GM08714 (cell line): ENCODE results near the gene SRP54.
"Not testable (repeated sequence)": the region's sequence is repeated elsewhere in the genome, so short reads cannot be mapped to it uniquely, and the experiment has no call there.

Source experiments
- H3K4me3 ChIP-seq: fragments of 200-500 bp; sonication (Bioruptor generic); 2 replicates; pipeline ENCODE4 v1.5.1; 2014; ENCODE audit warnings: mild to moderate bottlenecking, low read length, inconsistent platforms
- ZNF274 ChIP-seq: IDR thresholded peaks from 2 replicates; pipeline ENCODE4 v1.6.1; 2012; ENCODE audit warnings: mild to moderate bottlenecking, low read depth, low read length

Gene SRP54

DNA sequence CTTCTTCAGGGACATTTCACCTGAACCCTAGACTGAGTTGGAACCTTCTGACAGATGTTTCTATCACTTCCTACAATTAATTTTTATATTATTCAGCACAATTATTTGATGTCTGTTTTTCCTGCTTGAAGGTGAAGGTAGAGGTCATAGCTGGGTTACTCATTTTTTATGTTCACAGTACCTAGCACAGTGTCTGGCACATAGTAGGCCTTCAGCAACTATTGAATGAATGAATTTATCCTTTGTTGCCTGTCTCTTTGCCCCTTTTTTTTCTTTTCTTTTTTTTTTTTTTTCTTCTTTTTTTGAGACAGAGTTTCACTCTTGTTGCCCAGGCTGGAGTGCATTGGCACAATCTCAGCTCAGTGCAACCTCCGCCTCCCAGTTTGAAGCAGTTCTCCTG, 33.8 kb downstream of the SRP54 start:
- no peak for TF ChIP-seq ZNF274
- H3K4me3 ChIP-seq = no peak overlapping the region

DNA sequence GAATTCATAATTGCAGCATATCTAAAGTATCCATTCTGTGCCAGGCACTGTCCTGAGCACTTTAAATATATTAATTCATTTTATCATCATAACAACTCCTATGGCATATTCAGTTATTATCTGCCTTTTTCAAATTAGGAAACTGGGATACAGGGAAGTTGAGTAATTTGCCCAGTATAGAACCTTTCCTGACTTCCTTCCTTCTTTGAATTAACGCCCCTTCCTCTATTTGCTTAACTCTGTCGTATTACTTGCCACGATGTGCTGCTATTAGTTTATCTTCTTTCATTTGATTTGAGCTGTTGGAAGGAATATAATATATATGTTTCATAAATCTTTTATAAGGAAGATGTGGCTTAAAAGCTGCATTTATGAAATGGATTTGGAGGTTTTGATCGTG, 37.9 kb downstream of the SRP54 start:
- no peak overlapping the region for H3K4me3 ChIP-seq
- no peak for TF ChIP-seq ZNF274

DNA sequence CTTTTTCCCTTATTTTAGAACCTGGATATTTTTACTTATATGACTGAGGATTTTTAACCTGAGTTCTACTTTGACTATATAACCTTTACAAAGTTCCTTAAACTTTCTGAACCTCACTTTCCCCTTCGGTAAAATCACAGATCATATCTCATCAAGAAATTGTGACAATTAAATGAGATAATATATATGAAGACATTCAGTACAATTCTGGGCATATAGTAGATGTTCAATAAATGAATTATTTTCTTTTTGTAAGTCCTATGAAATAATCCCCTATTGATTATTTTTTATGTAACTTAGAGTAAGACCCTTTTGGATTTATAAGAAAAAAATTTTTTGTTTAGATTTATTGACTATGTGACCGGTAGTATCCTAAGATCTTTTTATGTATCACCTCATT, 45.6 kb downstream of the SRP54 start:
- no peak overlapping the region for H3K4me3 ChIP-seq
- no peak for TF ChIP-seq ZNF274

DNA sequence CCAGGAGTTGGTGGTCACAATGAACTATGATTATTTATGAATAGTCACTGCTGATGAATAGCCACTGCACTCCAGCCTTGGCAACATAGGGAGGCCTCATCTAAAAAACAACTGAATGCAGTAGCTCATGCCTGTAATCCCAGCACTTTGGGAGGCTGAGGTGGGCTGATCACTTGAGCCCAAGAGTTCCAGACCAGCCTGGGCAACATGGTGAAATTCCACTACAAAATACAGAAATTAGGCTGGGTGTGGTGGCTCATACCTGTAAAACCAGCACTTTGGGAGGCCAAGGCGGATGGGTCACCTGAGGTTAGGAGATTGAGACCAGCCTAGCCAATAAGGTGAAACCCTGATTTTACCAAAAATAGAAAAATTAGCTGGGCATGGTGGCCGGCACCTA, 49.8 kb downstream of the SRP54 start:
- no peak overlapping the region for H3K4me3 ChIP-seq
- TF ChIP-seq ZNF274 = no peak

DNA sequence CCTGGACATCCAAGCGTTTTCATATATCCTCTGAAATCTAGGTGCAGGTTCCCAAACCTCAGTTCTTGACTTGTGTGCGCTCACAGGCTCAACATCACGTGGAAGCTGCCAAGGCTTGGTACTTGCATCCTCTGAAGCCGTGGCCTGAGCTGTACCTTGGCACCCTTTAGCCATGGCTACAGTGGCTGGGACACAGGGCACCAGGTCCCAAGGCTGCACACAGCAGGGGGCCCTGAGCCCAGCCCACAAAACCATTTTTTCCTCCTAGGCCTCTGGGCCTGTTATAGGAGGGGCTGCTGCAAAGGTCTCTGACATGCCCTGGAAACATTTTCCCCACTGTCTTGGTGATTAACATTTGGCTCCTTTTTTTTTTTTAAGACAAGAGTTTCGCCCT, 51.6 kb downstream of the SRP54 start:
- TF ChIP-seq ZNF274 = no peak
- H3K4me3 ChIP-seq = no peak overlapping the region

DNA sequence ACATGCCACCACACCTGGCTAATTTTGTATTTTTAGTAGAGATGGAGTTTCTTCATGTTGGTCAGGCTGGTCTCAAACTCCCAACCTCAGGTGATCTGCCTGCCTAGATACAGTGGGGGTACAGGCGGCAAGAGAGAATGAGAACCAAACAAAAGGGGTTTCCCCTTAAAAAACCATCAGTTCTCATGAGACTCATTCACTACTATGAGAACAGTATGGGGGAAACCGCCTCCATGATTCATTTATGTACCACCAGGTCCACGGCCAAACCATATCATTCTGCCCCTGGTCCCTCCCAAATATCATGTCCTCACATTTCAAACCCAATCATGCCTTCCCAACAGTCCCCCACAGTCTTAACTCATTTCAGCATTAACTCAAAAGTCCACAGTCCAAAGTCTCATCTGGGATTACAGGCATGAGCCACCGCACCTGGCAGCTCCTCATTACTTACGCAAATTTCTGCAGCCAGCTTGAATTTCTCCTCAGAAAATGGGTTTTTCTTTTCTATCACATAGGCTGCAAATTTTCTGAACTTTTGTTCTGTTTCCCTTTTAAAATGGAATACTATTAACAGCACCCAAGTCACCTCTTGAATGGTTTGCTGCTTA, 52.3 kb downstream of the SRP54 start:
- H3K4me3 ChIP-seq = not testable (repeated sequence)

DNA sequence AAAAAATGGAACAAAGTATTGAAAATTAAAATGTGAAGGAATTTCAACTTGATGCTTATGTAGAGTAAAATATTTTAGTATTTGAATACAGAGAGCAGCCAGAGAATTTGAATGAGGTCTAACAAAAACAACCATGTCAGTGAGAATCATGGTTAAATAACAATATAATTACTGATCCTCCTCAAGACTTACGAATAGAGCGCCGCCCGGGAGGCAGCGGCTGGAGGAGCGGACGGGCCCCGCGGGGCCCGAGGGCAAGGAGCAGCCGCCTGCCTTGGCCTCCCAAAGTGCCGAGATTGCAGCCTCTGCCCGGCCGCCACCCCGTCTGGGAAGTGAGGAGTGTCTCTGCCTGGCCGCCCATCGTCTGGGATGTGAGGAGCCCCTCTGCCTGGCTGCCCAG, 55.5 kb downstream of the SRP54 start:
- not testable (repeated sequence) for H3K4me3 ChIP-seq

DNA sequence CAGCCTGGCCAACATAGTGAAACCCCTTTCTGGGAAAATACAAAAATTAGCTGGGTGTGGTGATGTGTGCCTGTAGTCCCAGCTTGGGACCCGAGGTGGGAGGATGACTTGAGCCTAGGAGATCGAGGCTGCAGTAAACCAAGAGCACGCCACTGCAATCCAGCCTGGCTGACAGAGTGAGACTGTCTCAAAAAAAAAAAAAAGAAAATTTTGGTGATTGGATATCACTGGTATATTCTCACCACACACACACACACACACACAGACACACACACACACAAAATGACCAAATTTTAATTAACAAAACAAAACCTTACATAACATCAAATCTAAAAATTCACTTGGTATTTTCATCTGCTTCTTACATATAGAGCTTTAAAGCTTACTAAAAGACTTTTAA, 59.8 kb downstream of the SRP54 start:
- no peak overlapping the region for H3K4me3 ChIP-seq
- no peak for TF ChIP-seq ZNF274

DNA sequence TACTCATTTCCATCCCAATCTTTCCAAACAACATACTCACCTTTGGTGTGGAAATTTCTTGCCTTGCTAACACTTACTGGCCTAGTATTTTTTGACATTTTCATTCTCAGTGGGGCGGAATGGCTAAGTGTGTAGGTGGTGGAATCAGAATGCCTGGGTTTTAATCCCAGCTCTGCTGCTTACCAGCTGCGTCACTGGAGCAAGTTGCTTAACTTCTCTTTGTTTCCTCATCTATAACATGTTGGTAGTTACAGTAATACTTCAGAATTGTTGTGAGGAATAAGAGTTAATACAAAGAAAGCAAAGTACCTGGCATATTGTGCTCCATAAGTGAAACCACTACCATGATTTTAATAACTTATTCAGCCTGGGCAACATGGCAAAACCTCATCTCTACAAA, 60.3 kb downstream of the SRP54 start:
- no peak overlapping the region for H3K4me3 ChIP-seq
- TF ChIP-seq ZNF274 = no peak

DNA sequence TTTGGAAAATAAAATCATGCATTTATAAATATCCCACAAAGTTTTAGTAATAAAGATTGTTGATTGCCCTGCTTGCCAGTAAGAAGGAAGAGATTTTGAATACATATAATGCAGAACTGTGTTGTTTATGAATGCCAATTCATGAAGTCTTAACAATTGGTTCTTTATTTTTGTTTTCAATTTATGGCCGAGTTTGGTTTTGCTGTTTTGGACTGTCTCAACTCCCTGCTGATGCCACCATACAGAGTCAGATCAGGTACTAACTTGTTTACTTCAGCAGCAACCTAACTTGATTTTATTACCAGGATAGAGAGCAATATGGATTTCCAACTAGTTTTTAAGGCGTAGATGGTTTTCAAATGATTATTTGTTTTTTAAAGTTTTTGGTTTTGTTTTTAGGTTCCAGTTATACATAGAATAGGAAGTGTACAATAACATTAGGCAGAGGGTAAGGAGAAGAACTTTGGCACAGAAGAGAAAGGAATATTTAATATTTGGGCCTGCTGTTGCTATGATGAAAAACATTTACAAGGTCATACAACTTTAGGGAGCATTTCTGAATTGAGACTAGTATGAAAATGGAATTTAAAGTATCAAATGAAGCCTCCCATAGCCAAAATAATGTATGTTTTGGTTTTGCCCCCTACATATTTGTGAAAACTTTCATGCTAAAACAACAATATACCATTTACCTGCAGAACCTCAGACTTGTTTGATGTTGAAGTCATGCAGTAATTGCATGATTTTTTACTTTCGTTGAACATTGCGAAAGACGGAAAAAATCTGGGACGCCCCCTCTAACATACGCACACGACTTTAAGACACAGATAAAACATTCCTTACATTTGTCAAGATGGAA, 62.4 kb downstream of the SRP54 start:
- peak overlapping the region; percentile 97 for H3K4me3 ChIP-seq
- no peak for TF ChIP-seq ZNF274

DNA sequence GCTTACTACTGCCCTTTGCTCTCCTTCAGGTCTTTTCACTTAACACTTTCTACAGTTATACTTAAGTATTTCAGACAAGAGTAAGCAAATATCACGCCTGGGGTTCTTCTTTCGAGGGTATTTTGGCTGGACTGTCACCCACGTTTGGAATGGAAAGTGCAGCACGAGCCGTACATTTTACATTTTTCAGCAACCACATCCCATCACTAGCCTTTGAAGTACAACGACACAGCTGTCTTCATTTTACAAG, 62.9 kb downstream of the SRP54 start:
- H3K4me3 ChIP-seq = peak overlapping the region; percentile 97
- TF ChIP-seq ZNF274 = no peak

DNA sequence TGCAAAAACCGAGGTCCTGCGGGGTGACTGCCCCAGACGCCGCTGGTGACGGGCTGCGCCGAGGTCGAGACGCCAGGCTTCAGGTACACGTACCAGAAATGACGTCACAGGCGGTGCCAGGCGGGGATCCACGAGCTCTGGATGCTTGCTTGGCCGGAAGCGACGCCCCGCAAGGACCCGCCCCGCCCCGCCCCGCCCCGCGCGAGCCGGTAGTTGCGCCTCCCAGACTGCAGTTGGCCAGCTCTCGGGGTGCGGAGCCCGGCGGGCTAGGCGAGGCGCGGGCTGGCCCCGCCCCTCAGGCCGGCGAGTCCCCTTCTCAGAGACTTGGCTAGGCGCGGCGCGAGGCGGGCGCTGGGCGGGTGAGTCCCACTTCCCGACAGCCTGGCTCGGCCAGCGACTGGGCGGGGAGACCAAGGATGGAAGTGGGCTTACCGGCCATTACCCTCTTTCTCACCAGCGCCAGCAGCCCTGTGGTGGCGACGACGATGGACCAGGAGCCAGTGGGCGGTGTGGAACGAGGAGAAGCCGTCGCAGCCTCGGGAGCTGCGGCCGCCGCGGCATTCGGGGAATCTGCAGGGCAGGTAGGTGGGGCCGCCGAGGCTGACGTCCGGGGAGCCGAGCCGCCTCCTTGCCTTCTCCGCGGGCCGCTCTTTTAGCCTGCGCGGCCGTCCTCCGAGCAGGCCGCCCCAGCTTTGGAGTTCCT, 63.4 kb downstream of the SRP54 start, which contains the start of gene FAM177A1:
TSS of gene FAM177A1 (plus strand) at position 225 of the 703 bp plus-strand sequence. CDS start at position 417, 192 bp downstream.
- no peak for TF ChIP-seq ZNF274
- H3K4me3 ChIP-seq = peak within 1 kb of the TSS; percentile 97

DNA sequence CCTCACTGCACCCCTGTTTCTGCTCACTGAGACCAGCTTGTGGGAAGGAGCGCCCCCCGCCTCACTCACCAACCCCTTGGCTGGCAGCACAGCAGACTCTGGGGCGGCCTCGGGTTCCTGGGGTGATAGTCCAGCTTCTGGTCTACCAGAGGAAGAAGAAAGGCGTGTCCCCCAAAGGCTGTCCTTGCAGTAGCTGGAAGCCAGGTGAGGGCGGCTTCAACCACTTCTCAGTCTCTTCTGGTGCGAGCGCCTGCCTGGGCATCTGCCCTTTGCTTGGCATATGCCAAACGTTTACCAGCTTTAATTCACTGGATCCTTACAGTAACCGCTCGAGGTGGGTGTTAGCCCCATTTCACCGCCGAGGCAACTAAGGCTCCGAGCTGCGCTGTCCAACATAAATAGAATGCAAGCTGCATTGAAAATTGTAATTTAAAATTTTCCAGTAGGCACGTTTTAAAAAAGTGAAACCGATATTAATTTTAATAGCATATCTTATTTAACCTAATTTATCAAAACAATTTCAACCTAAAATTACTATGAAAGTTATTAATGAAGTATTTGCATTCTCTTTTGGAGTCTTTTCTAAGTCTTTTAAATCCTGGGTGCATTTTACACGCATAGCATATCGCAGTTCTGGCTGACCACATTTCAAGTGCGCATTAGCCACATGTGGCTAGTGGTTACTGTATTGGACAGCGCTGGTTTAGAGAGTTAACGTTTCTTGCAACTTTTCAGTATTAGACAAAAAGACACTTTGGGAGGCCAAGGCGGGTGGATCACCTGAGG, 64.2 kb downstream of the SRP54 start:
- TF ChIP-seq ZNF274 = no peak
- peak overlapping the region; percentile 68 for H3K4me3 ChIP-seq

DNA sequence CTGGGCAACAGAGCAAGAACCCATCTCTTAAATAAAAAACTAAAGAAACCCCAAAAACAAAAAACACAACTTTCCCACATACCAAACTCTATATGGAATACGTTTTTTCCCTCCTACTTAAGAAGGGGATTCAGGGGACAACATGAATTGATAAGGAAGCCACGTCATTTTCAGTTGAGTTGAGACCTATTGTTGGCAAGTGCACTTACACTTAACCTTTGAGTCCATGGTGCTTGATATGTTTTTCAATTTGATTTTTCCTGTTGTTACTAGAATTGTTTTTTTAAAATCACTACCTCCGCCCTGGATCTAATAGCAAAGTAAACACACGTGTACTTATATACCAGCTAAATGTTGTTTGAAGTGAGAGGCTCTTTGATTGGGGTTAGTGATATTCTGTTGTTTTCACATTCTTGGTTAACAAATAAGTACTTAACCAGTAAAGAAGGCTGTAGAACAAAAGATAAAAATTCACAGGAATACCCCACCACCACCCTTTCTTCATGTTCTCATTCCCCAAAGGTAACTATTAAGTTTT, 65.3 kb downstream of the SRP54 start:
- no peak overlapping the region for H3K4me3 ChIP-seq
- no peak for TF ChIP-seq ZNF274

DNA sequence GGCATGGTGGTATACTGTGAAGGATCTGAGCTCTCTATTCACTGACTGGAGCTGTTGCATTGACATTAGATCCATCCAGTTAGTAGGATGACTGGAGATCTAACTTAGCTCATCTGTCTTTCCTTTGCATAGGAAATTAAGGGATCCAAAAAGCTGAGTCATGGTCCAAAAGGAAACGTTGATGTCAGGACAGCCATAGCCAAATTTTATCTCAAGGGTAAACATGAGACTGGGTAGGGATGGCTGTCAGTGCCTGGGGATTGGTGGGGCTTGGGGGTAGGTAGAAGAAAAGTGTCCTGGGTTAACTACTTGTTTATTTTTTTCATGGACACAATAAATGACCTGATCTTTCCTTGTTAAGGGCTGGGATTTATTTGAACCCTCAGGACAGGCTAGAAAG, 67.9 kb downstream of the SRP54 start:
- H3K4me3 ChIP-seq = no peak overlapping the region
- no peak for TF ChIP-seq ZNF274
